GM10266 (cell line): ENCODE results near the gene FBXL20.
A peak's percentile ranks its signal among the peaks of the same experiment; 100 is the strongest.

Source experiments
- DNase-seq: peaks from one replicate; pipeline ENCODE4 v3.0.0; 2012; ENCODE audit errors: extremely low spot score
- CTCF ChIP-seq: IDR thresholded peaks from 2 replicates; pipeline ENCODE4 v1.5.1; 2012; ENCODE audit warnings: mild to moderate bottlenecking, low read depth; ENCODE audit not compliant: control insufficient read depth, insufficient read depth; ENCODE audit errors: missing control alignments

Gene FBXL20

GRCh38 chr17:39244600-39245570 lies 156.5 kb downstream of the FBXL20 start:
- peak; percentile 95 for TF ChIP-seq CTCF
- DNase-seq, result peak; percentile 79

GRCh38 chr17:39244016-39244599 lies 157.3 kb downstream of the FBXL20 start:
- TF ChIP-seq CTCF, result no peak
- DNase-seq, result no peak

GRCh38 chr17:39243155-39243554 lies 158.3 kb downstream of the FBXL20 start:
- TF ChIP-seq CTCF, result no peak
- DNase-seq, result no peak

- no peak for DNase-seq
- no peak for TF ChIP-seq CTCF
These were observed 160.8 kb downstream of the FBXL20 start for GRCh38 chr17:39240631-39241030.

- DNase-seq, result peak; percentile 65
- peak; percentile 79 for TF ChIP-seq CTCF
These were observed 161.6 kb downstream of the FBXL20 start for GRCh38 chr17:39239640-39240314.

- TF ChIP-seq CTCF, result no peak
- peak; percentile 6 for DNase-seq
These were observed 163.0 kb downstream of the FBXL20 start for GRCh38 chr17:39238311-39238972.
